Testis (tissue), 3 donors: Measurements from ENCODE around the gene DENND11. TPM values are rescaled to one million over a fixed set of nuclear protein-coding genes. Genes with fewer than 3 reads are reported as not detected.

Source experiments
- DNase-seq: peaks from one replicate; pipeline ENCODE4 v3.0.0-alpha.2; 2019
- H3K27ac ChIP-seq, 2 donors: fragments of 200-600 bp; sonication (generic); one replicate each; pipeline ENCODE4 v1.5.1; 2019
- H3K27me3 ChIP-seq: fragments of 200-600 bp; sonication (generic); one replicate; pipeline ENCODE4 v1.5.1; 2019
- H3K36me3 ChIP-seq: fragments of 200-600 bp; sonication (generic); one replicate; pipeline ENCODE4 v1.5.1; 2017; ENCODE audit warnings: low read depth; ENCODE audit errors: missing control alignments
- H3K4me1 ChIP-seq: fragments of 200-600 bp; sonication (generic); one replicate; pipeline ENCODE4 v1.5.1; 2019
- H3K4me3 ChIP-seq, 2 donors: fragments of 200-600 bp; sonication (generic); one replicate each; pipeline ENCODE4 v1.5.1; 2017 to 2019
- H3K9me3 ChIP-seq: fragments of 200-600 bp; sonication (generic); one replicate; pipeline ENCODE4 v1.5.1; 2017
- CTCF ChIP-seq, 3 experiments: fragments of 450-650 bp in 2 of 3; fragments of 200-600 bp in 1 of 3; sonication (generic) in 1 of 3; IDR thresholded peaks; one replicate each; pipeline ENCODE4 v1.5.1; 2016 to 2019; ENCODE audit warnings: antibody characterized with exemption in 3 of 3, mild to moderate bottlenecking in 2 of 3, moderate library complexity in 1 of 3
- POLR2A ChIP-seq: fragments of 450-650 bp; IDR thresholded peaks from one replicate; pipeline ENCODE4 v1.6.1; 2017; ENCODE audit warnings: antibody characterized with exemption, mild to moderate bottlenecking, moderate library complexity
- WGBS, 2 donors: methylation state at CpG; one replicate each; pipeline ENCODE4 v1.1.5; 2018; 5-methylcytosine and 5-hydroxymethylcytosine counted together
- intact Hi-C: fragments of 100-400 bp; cut with DNase I; formaldehyde crosslinking; loops from one replicate; pipeline ENCODE4 v1.15.1; 2023; ENCODE audit warnings: low total_unique reads
- polyA plus RNA-seq: library from polyadenylated mRNA; stranded (reverse); fragments of 350-450 nt; fragmentation: Illumina TruSeq; extraction: RNeasy Lipid Tissue Mini Kit (QIAGEN cat#74804); gene quantifications from one replicate; pipeline ENCODE4 v1.2.3, GENCODE V29; 2014; ENCODE audit warnings: low read depth, low replicate concordance; ENCODE audit not compliant: insufficient read depth
- total RNA-seq, 2 donors: library from RNA; depleted of rRNA; stranded (reverse); fragments of >200 nt; gene quantifications; one replicate each; pipeline ENCODE4 v1.2.3, GENCODE V29; 2016

Gene DENND11
- total and polyA plus RNA-seq, 3 donors from 2014 or later, result 3.8 to 6.8 (median 6.7) TPM

DNA sequence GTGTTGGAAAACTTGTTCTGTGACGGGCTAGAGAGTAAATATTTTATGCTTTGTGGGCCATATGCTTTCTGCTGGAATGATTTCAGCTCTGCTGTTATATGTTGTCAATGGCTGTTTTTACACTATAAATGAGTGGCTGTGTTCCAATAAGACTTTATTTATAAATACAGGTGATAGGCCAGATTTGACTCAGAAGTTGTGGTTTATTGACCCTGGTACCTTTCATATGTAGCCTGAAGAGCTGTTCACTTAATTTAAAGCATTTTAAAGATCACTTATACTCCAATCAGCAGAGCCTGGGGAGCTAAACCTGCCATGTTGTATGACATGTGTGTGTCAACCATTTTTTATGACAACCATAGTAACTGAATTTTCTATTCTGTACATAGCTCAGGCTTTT, 27.1 kb upstream of the DENND11 start:
- no peak for DNase-seq
- WGBS, 2 donors, result 94% methylated on average over 1 of the region's 1 CpG
- Histone ChIP-seq H3K27me3 (no peaks in the 10 kb centered on the region), H3K4me3 (no peak overlapping the region), H3K27ac (no peak overlapping the region), H3K4me1 (no peaks in the 10 kb centered on the region), H3K9me3 (no peaks in the 10 kb centered on the region), H3K36me3 (no peaks in the 10 kb centered on the region)
- TF ChIP-seq POLR2A, result no peak
- no peak for TF ChIP-seq CTCF (IDR thresholded peaks at IDR 0.05)
- intact Hi-C loops, result no loop called here

- Histone ChIP-seq H3K4me1 (no peaks in the 10 kb centered on the region), H3K9me3 (no peaks in the 10 kb centered on the region), H3K36me3 (no peaks in the 10 kb centered on the region), H3K27ac (no peak overlapping the region), H3K27me3 (no peaks in the 10 kb centered on the region), H3K4me3 (no peak overlapping the region)
- 95% methylated on average over 2 of the region's 2 CpGs for WGBS, 2 donors
- intact Hi-C loops, result no loop called here
- no peak for DNase-seq
- TF ChIP-seq CTCF (IDR thresholded peaks at IDR 0.05), result no peak
- no peak for TF ChIP-seq POLR2A
Observed at GRCh38 chr7:141722529-141722928, 20.6 kb upstream of the DENND11 start.

DNA sequence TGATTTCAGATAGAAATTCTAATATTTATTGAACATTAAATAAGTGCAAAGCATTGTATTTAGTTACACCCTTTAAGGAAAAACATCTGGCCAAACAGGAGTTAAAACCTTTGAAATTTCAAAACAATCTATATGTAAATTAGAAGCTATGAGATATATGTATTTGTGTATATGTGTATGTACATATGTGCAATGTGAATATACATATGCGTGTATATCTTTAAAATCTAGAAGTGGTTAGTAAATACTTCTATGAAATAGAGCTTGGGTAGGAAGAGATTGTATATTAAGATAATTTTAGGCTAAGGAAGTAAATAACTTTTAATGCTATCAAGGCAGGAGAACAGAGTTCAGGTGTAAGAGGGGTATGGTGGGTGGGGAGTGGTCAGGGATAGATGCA, 15.5 kb upstream of the DENND11 start:
- Histone ChIP-seq H3K36me3 (no peaks in the 10 kb centered on the region), H3K4me1 (no peaks in the 10 kb centered on the region), H3K27ac (no peak overlapping the region), H3K4me3 (no peak overlapping the region), H3K27me3 (no peaks in the 10 kb centered on the region), H3K9me3 (no peaks in the 10 kb centered on the region)
- TF ChIP-seq CTCF (IDR thresholded peaks at IDR 0.05) (no peak), POLR2A (no peak)
- WGBS, 2 donors, result 94% methylated on average over 1 of the region's 1 CpG
- DNase-seq, result no peak
- intact Hi-C loops, result no loop called here

GRCh38 chr7:141715794-141716689, 14.1 kb upstream of the DENND11 start:
- no peak for TF ChIP-seq CTCF (IDR thresholded peaks at IDR 0.05)
- TF ChIP-seq POLR2A, result no peak
- Histone ChIP-seq H3K27me3 (no peaks in the 10 kb centered on the region), H3K36me3 (no peaks in the 10 kb centered on the region), H3K4me1 (no peaks in the 10 kb centered on the region), H3K9me3 (no peaks in the 10 kb centered on the region), H3K27ac (no peak overlapping the region), H3K4me3 (no peak overlapping the region)
- DNase-seq, result no peak
- WGBS, 2 donors, result 76 to 78% methylated on average over 6 of the region's 6 CpGs
- intact Hi-C loops, result no loop called here

DNA sequence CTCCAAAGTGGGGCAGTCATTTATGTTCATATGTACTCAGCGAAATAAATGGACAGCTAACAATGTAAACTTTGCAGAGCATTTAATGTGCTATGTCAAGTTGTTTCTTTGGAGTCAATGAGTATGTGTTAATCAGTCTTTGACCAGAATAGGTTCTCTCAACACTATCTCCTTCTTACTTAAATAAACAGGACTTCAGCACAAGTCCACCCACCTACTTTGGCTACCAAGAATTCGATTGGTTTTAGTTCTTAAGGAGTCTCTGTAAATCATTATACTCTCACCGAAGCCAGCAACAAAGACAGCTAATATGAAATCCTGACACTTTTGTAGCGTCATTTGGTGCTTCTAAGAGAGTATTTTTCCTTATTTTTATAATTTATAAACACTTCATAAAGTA, 13.1 kb upstream of the DENND11 start:
- Histone ChIP-seq H3K27ac (no peak overlapping the region), H3K36me3 (no peaks in the 10 kb centered on the region), H3K4me3 (no peak overlapping the region), H3K4me1 (no peaks in the 10 kb centered on the region), H3K9me3 (no peaks in the 10 kb centered on the region), H3K27me3 (no peaks in the 10 kb centered on the region)
- intact Hi-C loops, result no loop called here
- WGBS, 2 donors, result 57 to 76% methylated on average over 4 of the region's 4 CpGs
- no peak for DNase-seq
- TF ChIP-seq CTCF (IDR thresholded peaks at IDR 0.05), result no peak
- TF ChIP-seq POLR2A, result no peak
